NB4 (cell line): ENCODE data around the gene ANO1.

Source experiments
- CTCF ChIP-seq: IDR thresholded peaks from one replicate; pipeline ENCODE4 v1.5.1; 2012; ENCODE audit warnings: low read depth, low read length
- POLR2A ChIP-seq: IDR thresholded peaks from 2 replicates; pipeline ENCODE4 v1.6.1; 2011; ENCODE audit warnings: mild to moderate bottlenecking; ENCODE audit not compliant: insufficient read length; ENCODE audit errors: extremely low read depth

DNA sequence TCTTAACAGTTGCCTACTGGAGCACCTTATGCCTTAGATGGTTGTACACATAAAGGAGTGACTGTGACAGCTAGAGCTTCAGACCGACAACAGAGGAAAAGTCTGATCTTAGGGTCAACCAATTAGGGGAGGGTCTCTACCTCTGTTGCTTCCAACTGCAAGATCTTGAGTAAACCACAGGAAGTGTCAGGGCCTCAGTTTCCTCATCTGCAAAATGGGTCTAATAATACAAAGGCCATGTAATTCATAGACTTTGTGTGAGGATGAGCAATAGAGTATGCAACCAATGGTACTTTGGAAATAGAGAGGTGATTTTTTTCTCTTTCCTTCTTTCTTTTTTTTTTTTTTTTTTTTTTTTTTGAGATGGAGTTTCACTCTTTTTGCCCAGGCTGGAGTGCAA is 16.4 kb upstream of the ANO1 start:
- TF ChIP-seq CTCF = no peak
- TF ChIP-seq POLR2A = no peak
